Measurements from ENCODE around the gene SLC2A4.
A peak's percentile ranks its signal among the peaks of the same experiment; 100 is the strongest.
"Not testable (repeated sequence)": the region's sequence is repeated elsewhere in the genome, so short reads cannot be mapped to it uniquely, and the experiment has no call there.

Gene SLC2A4

GRCh38 chr17:7327056-7327455 lies 45.5 kb downstream of the SLC2A4 start:
- no peak for DNase-seq

DNA sequence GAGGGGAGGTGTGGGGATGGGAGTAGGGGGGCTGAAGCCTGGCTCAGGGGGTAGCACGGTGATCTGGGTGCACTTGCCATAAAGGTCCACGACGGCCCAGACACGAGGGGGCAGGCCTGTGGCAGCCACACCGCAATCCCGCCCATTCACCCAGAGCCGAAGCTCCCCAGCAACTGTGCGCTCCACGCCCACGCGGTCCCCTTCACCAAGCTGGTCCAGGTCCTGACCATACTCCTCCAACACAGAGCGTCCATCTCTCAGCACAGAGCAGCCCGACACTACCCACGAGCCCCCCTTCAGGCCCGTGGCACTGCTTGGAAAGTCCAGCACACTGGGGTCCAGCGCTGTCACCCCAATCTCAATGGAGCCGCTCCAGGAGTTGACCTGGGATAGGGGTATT lies 46.0 kb downstream of the SLC2A4 start:
- no peak for DNase-seq

- DNase-seq = no peak
Observed at GRCh38 chr17:7328009-7328408, 46.5 kb downstream of the SLC2A4 start.

DNA sequence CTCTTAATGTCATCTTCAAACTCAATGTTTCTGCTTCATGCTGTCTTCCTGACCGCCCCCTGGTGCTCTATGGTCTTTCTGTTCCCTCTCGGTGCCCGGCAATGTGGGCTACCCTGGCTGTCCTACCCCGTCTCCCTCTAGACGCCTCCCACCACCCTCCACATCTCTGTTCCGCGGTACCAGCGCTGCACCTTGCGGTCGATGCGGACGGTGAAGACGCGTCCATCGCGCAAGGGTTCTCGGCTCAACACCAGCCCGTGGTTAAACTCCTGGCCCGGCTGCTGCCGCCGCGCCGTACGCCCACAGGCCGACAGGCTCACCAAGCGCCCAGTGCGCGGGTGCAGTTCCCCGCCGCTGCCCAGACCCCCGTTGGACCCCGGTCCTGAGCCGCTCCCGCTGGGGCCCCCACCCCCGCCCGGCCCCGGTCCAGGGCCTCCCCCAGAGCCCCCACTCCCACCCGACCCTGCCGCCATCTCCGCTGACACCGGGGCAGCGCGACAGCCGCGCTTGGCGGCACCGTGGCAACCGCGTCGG lies 47.4 kb downstream of the SLC2A4 start, which contains the start of gene NEURL4:
Gene NEURL4, minus strand, starts transcription at position 496 of the 534 bp plus-strand sequence. Its CDS starts 23 bp downstream, at position 473.
- DNase-seq = peak; percentile 41

GRCh38 chr17:7329374-7329996 lies 48.0 kb downstream of the SLC2A4 start:
- peak; percentile 98 for DNase-seq

- DNase-seq = peak; percentile 88
Observed at GRCh38 chr17:7329997-7330637, 48.6 kb downstream of the SLC2A4 start.

- DNase-seq = no peak
Observed at GRCh38 chr17:7330638-7331015, 49.1 kb downstream of the SLC2A4 start.

- DNase-seq = no peak
Observed at GRCh38 chr17:7332111-7332510, 50.6 kb downstream of the SLC2A4 start.

DNA sequence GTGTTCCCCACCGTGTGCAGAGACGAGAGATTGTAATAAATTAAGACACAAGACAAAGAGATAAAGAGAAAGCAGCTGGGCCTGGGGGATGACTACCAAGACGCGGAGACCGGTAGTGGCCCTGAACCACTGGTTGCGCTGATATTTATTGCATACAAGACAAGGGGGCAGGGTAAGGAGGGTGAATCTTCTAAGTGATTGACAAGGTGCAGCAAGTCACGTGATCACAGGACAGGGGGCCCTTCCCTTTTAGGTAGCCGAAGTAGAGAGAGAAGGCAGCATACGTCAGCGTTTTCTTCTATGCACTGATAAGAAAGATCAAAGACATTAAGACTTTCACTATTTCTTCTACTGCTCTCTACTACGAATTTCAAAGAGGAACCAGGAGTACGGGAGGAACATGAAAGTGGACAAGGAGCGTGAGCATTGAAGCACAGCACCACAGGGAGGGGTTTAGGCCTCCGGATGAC lies 51.1 kb downstream of the SLC2A4 start:
- not testable (repeated sequence) for DNase-seq

DNA sequence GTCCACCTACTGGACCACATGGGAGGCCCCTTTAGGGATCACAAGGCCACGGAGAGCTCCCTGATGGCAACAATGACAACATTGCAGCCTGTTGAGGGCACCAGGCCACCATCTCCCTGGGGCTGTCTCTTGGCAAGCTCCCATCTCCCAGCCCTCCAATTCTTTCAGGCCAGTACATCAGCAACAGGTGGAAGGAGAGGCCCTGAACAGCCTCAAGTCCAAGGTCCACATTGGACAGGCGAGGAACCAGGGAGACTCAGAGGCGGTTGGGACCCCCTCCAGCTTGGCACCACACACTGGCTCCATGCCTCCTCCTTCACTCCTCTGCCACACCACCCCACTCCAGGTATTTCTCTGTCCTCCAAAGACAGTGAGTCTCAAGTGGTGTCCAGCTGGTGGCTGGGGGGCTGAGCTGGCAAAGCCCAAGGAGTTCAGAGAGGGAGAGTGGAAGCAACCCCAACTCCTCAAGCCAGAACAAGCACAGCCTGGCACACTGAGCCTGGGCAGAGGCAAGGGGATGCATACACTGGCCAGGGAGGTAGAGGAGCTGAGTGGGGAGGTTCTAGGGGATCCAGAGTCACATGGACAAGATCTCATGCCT lies 53.5 kb downstream of the SLC2A4 start:
- no peak for DNase-seq

DNA sequence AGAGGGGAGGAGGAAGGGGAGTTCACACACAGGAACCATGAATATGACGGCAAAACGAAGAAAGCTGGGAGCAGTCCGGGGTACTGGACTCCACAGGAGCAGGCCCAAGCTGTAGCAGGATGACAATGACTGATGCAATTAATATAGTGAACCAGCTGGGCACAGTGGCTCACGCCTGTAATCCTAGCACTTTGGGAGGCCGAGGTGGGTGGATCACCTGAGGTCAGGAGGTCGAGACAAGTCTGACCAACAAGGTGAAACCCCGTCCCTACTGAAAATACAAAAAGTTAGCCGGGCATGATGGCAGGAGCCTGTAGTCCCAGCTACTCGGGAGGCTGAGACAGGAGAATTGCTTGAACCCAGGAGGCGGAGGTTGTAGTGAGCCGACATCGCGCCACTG lies 54.2 kb downstream of the SLC2A4 start:
- DNase-seq = not testable (repeated sequence)

- DNase-seq = peak; percentile 93
Observed at GRCh38 chr17:7336240-7337175, 55.0 kb downstream of the SLC2A4 start, which contains the start of gene ACAP1. Gene ACAP1, plus strand, starts transcription at chr17:7336529. Its CDS starts 206 bp downstream, at chr17:7336735.

- DNase-seq = not testable (repeated sequence)
Observed at GRCh38 chr17:7337600-7337999, 56.1 kb downstream of the SLC2A4 start.
